ENCODE measurements around the gene SYCN. TPM values are rescaled to one million over a fixed set of nuclear protein-coding genes. Genes with fewer than 3 reads are reported as not detected.
A peak's percentile ranks its signal among the peaks of the same experiment; 100 is the strongest.

SYCN gene
- total and polyA plus RNA-seq, 2 donors (not counting 1 experiment from before 2014, with no cell fraction given) = not detected

DNA sequence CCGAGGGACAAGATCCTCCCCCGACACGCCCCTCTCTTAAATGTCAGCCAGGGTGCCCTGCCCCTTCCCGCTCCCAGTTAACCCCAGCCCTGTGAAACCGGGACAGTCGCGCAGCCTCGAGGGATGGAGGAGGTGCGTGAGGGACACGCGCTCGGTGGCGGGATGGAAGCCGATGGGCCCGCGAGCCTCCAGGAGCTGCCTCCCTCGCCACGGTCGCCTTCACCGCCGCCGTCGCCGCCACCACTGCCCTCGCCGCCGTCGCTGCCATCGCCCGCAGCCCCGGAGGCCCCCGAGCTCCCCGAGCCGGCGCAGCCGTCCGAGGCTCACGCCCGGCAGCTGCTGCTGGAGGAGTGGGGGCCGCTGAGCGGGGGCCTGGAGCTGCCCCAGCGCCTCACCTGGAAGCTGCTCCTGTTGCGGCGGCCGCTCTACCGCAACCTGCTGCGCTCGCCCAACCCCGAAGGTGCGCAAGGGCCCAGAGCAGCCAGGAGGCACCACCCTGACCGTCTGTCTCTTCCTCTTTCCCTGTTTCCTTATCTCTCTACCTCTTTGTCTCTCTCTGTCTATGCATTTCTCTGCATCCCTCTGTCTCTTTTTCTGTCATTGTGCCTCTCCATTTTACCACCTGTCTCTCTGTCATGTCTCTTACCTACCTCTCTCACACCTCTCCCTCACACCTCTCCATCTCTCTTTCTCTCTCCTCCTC lies 7.1 kb downstream of the SYCN start, which contains the start of gene NCCRP1:
NCCRP1 (plus strand) TSS at position 105 of the 703 bp plus-strand sequence; CDS start at position 124, 19 bp downstream.
- peaks cover 64% of the 10 kb centered on the region for H3K27me3 Mint-ChIP-seq
- no peak within 1 kb of the TSS for H3K27ac Mint-ChIP-seq
- H3K4me1 ChIP-seq (ENCODE audit: control insufficient read depth in 2 of 2, insufficient read depth in 2 of 2, low read length in 2 of 2) = peaks cover 0 to 18% of the 10 kb centered on the region in 2 donors
- no peak for TF ChIP-seq EZH2 (IDR thresholded peaks at IDR 0.05; ENCODE audit: borderline replicate concordance, insufficient read depth, low read depth, low read length, poor library complexity, severe bottlenecking)
- TF ChIP-seq, protein P1, sequence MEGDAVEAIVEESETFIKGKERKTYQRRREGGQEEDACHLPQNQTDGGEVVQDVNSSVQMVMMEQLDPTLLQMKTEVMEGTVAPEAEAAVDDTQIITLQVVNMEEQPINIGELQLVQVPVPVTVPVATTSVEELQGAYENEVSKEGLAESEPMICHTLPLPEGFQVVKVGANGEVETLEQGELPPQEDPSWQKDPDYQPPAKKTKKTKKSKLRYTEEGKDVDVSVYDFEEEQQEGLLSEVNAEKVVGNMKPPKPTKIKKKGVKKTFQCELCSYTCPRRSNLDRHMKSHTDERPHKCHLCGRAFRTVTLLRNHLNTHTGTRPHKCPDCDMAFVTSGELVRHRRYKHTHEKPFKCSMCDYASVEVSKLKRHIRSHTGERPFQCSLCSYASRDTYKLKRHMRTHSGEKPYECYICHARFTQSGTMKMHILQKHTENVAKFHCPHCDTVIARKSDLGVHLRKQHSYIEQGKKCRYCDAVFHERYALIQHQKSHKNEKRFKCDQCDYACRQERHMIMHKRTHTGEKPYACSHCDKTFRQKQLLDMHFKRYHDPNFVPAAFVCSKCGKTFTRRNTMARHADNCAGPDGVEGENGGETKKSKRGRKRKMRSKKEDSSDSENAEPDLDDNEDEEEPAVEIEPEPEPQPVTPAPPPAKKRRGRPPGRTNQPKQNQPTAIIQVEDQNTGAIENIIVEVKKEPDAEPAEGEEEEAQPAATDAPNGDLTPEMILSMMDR (IDR thresholded peaks at IDR 0.05) = no peak
- H3K27me3 ChIP-seq (replicated peaks in 1 of 4; ENCODE audit: control extremely low read depth in 1 of 4, control insufficient read depth in 3 of 4, insufficient read depth in 4 of 4, low read length in 3 of 4) = peaks cover 0 to 62% (median 16%) of the 10 kb centered on the region in 4 experiments
- ChIA-PET POLR2A (no interaction called here), CTCF (no interaction called here)
- peak within 1 kb of the TSS; percentile 64 for H3K4me2 ChIP-seq (replicated peaks; ENCODE audit: low read depth, low read length, poor library complexity, severe bottlenecking)
- H3K4me3 ChIP-seq (ENCODE audit: control extremely low read depth in 1 of 5, extremely low read depth in 1 of 5, insufficient read depth in 1 of 5, low read depth in 2 of 5, low read length in 4 of 5) = peak within 1 kb of the TSS in 2 of 5 experiments; percentile 1 to 7
- no peak within 1 kb of the TSS for H3K9ac ChIP-seq (ENCODE audit: low read length)
- no peaks in the 10 kb centered on the region for H3K36me3 ChIP-seq (replicated peaks in 1 of 2; ENCODE audit: control extremely low read depth in 1 of 2, control insufficient read depth in 1 of 2, extremely low read depth in 1 of 2, insufficient read depth in 2 of 2, low read length in 1 of 2)
- H4K20me1 ChIP-seq (ENCODE audit: control insufficient read depth, insufficient read depth, low read length, poor library complexity, severe bottlenecking) = no peaks in the 10 kb centered on the region
- peaks cover 13% of the 10 kb centered on the region for H3K4me1 Mint-ChIP-seq
- peak within 1 kb of the TSS; percentile 46 for H2AFZ ChIP-seq (ENCODE audit: insufficient read depth, low read depth, low read length, poor library complexity, severe bottlenecking)
- intact Hi-C loops (cut with micrococcal nuclease) = no loop called here
- no peaks in the 10 kb centered on the region for H3K79me2 ChIP-seq (ENCODE audit: control insufficient read depth, insufficient read depth, low read length)
- ATAC-seq (ENCODE audit: low read depth) (no peak), DNase-seq (no peak)
- WGBS (ENCODE audit: insufficient coverage) = 7% methylated on average over 49 of the region's 51 CpGs
- H3K9me3 Mint-ChIP-seq (ENCODE audit: insufficient read depth) = no peaks in the 10 kb centered on the region
- H3K27ac ChIP-seq (ENCODE audit: low read length in 2 of 2) = no peak within 1 kb of the TSS
- H3K9me3 ChIP-seq (ENCODE audit: control extremely low read depth in 1 of 3, control insufficient read depth in 2 of 3, insufficient read depth in 1 of 3, low read length in 2 of 3) = no peaks in the 10 kb centered on the region
- peak within 1 kb of the TSS; percentile 62 for H3K4me3 Mint-ChIP-seq

DNA sequence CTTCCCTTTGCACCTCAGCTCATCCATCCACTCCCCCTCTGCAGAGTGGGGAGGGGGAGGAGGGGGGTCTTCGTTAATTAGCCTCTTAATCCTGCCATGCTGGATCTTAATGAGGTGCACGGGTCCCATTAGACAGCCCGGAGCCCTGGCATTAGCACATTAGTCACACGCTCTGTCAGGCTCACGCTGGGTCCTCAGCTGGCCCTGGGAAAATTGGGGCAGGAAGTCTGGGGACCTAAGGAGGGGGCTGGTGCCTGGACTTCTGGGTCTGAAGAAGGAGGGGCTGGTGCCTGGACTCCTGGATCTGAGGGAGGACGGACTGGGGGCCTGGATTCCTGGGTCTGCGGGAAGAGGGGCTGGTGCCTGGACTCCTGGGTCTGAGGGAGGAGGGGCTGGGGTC lies 7.7 kb downstream of the SYCN start:
- H3K36me3 ChIP-seq (replicated peaks in 1 of 2; ENCODE audit: control extremely low read depth in 1 of 2, control insufficient read depth in 1 of 2, extremely low read depth in 1 of 2, insufficient read depth in 2 of 2, low read length in 1 of 2) = no peaks in the 10 kb centered on the region
- ChIA-PET CTCF (no interaction called here), POLR2A (no interaction called here)
- TF ChIP-seq EZH2 (IDR thresholded peaks at IDR 0.05; ENCODE audit: borderline replicate concordance, insufficient read depth, low read depth, low read length, poor library complexity, severe bottlenecking) = no peak
- TF ChIP-seq, protein P1 (IDR thresholded peaks at IDR 0.05) = no peak
- no peak overlapping the region for H3K9ac ChIP-seq (ENCODE audit: low read length)
- peaks cover 0 to 56% (median 16%) of the 10 kb centered on the region in 4 experiments for H3K27me3 ChIP-seq (replicated peaks in 1 of 4; ENCODE audit: control extremely low read depth in 1 of 4, control insufficient read depth in 3 of 4, insufficient read depth in 4 of 4, low read length in 3 of 4)
- intact Hi-C loops (cut with micrococcal nuclease) = no loop called here
- peaks cover 0 to 18% of the 10 kb centered on the region in 2 donors for H3K4me1 ChIP-seq (ENCODE audit: control insufficient read depth in 2 of 2, insufficient read depth in 2 of 2, low read length in 2 of 2)
- Mint-ChIP-seq H3K4me1 (peaks cover 13% of the 10 kb centered on the region), H3K27me3 (peaks cover 59% of the 10 kb centered on the region), H3K4me3 (no peak overlapping the region), H3K27ac (no peak overlapping the region), H3K9me3 (ENCODE audit: insufficient read depth) (no peaks in the 10 kb centered on the region)
- no peak for ATAC-seq (ENCODE audit: low read depth)
- 23% methylated on average over 7 of the region's 7 CpGs for WGBS (ENCODE audit: insufficient coverage)
- H3K4me2 ChIP-seq (replicated peaks; ENCODE audit: low read depth, low read length, poor library complexity, severe bottlenecking) = no peak overlapping the region
- no peaks in the 10 kb centered on the region for H3K79me2 ChIP-seq (ENCODE audit: control insufficient read depth, insufficient read depth, low read length)
- H3K9me3 ChIP-seq (ENCODE audit: control extremely low read depth in 1 of 3, control insufficient read depth in 2 of 3, insufficient read depth in 1 of 3, low read length in 2 of 3) = no peaks in the 10 kb centered on the region
- H3K4me3 ChIP-seq (ENCODE audit: control extremely low read depth in 1 of 5, extremely low read depth in 1 of 5, insufficient read depth in 1 of 5, low read depth in 2 of 5, low read length in 4 of 5) = no peak overlapping the region
- H2AFZ ChIP-seq (ENCODE audit: insufficient read depth, low read depth, low read length, poor library complexity, severe bottlenecking) = no peak overlapping the region
- H3K27ac ChIP-seq (ENCODE audit: low read length in 2 of 2) = no peak overlapping the region
- DNase-seq = no peak
- H4K20me1 ChIP-seq (ENCODE audit: control insufficient read depth, insufficient read depth, low read length, poor library complexity, severe bottlenecking) = no peaks in the 10 kb centered on the region
